Measurements from ENCODE around the gene PPIF. TPM values are rescaled to one million over a fixed set of nuclear protein-coding genes. Genes with fewer than 3 reads are reported as not detected.

PPIF gene
- total RNA-seq, 2 donors from 2014 or later = 30.6 to 69.1 TPM

DNA sequence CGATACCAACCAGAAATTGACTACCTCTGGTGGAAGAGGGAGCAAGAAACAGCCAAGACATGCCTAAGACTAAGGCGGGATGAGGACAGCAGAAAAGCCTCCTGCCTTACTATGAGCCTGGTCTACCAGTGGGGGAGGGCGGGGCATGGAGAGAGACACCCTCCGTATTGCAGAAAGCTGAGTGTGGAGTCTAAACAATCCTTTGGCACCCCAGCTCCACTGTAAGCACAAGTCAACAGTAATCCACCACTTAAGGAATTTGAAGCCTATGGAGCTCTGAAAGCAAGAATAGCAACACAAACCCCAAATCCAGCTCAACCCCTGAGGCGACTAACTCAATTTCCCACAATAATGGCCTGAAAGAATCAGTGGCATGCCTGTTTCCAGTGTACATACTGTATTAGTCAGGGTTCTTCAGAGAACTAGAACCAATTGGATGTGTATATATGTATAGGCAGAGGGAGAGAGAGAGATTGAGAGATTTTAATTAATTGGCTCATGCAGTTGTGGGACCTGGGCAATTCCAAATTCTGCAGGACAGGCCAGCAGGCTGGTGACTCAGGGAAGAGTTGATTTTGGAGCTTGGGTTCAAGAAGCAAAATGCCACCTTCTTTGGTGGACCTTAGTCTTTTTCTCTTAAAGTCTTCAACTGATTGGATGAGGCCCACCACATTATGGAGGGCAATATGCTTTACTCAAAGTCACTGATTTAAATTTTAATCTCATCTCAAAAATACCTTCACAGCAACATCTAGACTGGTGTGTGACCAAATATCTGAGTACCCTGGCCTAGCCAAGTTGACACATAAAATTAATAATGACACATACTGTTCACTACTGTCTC is 13.5 kb downstream of the PPIF start:
- DNase-seq (ENCODE audit: low spot score) = no peak
- 91% methylated on average over 5 of the region's 5 CpGs for WGBS
- TF ChIP-seq POLR2A (IDR thresholded peaks at IDR 0.05) (no peak), POLR2AphosphoS5 (IDR thresholded peaks at IDR 0.05) (no peak)
- TF ChIP-seq, protein P1, sequence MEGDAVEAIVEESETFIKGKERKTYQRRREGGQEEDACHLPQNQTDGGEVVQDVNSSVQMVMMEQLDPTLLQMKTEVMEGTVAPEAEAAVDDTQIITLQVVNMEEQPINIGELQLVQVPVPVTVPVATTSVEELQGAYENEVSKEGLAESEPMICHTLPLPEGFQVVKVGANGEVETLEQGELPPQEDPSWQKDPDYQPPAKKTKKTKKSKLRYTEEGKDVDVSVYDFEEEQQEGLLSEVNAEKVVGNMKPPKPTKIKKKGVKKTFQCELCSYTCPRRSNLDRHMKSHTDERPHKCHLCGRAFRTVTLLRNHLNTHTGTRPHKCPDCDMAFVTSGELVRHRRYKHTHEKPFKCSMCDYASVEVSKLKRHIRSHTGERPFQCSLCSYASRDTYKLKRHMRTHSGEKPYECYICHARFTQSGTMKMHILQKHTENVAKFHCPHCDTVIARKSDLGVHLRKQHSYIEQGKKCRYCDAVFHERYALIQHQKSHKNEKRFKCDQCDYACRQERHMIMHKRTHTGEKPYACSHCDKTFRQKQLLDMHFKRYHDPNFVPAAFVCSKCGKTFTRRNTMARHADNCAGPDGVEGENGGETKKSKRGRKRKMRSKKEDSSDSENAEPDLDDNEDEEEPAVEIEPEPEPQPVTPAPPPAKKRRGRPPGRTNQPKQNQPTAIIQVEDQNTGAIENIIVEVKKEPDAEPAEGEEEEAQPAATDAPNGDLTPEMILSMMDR (IDR thresholded peaks at IDR 0.05) = no peak

DNA sequence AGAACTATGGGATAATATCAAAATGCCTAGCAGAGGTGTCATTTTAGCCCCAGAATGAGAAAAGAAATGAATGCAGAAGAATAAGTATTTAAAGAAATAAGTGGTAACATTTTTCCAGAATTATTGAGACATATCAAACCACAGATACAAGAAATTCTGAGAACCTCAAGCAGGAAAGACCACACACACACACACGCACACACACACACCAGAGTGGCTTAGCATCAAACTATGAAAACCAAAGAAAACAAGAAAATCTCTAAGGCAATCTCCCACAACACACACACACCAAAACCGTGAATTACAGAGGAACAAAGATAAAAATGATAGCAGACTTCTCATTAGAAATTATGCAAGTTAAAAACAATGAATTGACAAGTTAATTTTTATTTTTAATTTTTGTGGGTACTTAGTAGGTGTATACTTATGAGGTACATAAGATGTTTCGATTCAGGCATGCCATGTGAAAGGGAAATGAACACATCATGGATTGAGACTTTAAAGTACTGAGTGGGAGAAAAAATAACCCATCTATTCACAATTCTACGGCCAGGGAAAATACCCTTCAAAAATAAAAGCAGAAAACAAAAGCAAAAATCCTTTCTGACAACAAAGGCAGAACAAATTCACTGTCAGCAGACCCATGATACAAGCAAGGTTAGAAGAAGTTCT is 14.6 kb downstream of the PPIF start:
- Histone ChIP-seq H3K27ac (no peak overlapping the region), H3K4me1 (replicated peaks) (no peaks in the 10 kb centered on the region), H3K36me3 (no peaks in the 10 kb centered on the region), H3K9me3 (no peaks in the 10 kb centered on the region), H3K4me3 (no peak overlapping the region), H3K27me3 (replicated peaks; ENCODE audit: insufficient read depth) (no peaks in the 10 kb centered on the region)
- WGBS = 78% methylated on average over 4 of the region's 4 CpGs
- intact Hi-C loops (cut with DNase I) = no loop called here
- DNase-seq (ENCODE audit: low spot score) = no peak
- TF ChIP-seq POLR2A (IDR thresholded peaks at IDR 0.05) = no peak
- TF ChIP-seq POLR2AphosphoS5 (IDR thresholded peaks at IDR 0.05) = no peak
- TF ChIP-seq, protein P1 (IDR thresholded peaks at IDR 0.05) = no peak

More for the DNA sequence above, 13.5 kb downstream of the PPIF start:
- no peaks in the 10 kb centered on the region for H3K27me3 ChIP-seq (replicated peaks; ENCODE audit: insufficient read depth)
- no peak overlapping the region for H3K27ac ChIP-seq
- H3K4me1 ChIP-seq (replicated peaks) = no peaks in the 10 kb centered on the region
- H3K9me3 ChIP-seq = no peaks in the 10 kb centered on the region
- intact Hi-C loops (cut with DNase I) = no loop called here
- H3K36me3 ChIP-seq = no peaks in the 10 kb centered on the region
- H3K4me3 ChIP-seq = no peak overlapping the region

DNA sequence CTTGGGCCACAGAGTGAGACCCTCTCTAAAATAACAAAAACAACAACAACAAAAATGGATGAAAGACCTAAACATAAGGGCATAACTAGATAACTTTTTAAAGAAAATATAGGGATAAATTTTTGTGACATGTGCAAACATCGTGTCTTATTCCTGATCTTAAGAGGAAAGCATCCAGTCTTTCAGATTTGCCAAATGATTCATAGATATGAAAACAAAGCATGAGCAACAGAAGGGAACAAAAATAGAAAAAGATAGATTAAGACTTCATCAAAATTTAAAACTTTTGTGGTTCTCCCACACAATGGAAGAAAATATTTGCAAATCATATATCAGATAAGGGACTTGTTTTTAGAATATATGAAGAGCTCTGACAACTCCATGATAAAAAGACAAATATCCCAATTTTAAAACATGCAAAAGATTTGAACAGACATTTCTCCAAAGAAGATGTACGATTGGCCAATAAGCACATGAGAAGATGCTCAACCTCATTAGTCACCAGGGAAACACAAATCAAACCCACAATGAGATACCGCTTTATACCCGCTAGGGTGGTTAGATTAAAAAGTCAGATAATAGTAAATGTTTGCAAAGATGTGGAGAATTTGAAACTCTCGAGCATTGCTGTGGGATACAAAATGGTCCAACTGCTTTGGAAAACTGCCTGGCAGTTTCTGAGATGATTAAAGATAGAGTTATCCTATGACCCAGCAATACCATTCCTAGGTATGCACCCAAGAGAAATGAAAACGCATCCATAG is 20.3 kb downstream of the PPIF start:
- H3K36me3 ChIP-seq = no peaks in the 10 kb centered on the region
- intact Hi-C loops (cut with DNase I) = no loop called here
- H3K9me3 ChIP-seq = no peaks in the 10 kb centered on the region
- no peak overlapping the region for H3K27ac ChIP-seq
- TF ChIP-seq, protein P1 (IDR thresholded peaks at IDR 0.05) = no peak
- no peak for TF ChIP-seq POLR2AphosphoS5 (IDR thresholded peaks at IDR 0.05)
- TF ChIP-seq POLR2A (IDR thresholded peaks at IDR 0.05) = no peak
- no peaks in the 10 kb centered on the region for H3K27me3 ChIP-seq (replicated peaks; ENCODE audit: insufficient read depth)
- DNase-seq (ENCODE audit: low spot score) = no peak
- WGBS = 51% methylated on average over 6 of the region's 6 CpGs
- H3K4me1 ChIP-seq (replicated peaks) = no peaks in the 10 kb centered on the region
- no peak overlapping the region for H3K4me3 ChIP-seq

DNA sequence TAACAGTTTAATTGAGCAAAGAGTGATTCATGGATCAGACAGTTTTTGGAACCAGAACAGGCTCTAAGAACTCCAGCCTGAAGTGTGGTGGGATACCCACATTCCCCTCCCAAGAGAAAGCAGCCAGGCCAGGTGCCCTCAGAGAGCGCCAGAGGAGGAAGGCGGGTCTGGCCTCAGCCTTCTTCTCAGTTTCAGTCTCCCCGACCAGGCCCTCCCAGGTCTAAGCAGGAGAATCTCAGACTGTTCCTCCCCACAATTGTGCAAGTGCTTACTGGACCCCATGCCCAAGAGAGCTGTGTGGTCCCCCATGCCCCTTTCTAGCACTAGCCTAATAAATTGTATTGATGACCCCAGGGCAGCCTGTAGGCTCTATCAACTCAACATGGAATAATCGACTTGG is 25.6 kb downstream of the PPIF start:
- TF ChIP-seq POLR2AphosphoS5 (IDR thresholded peaks at IDR 0.05) (no peak), POLR2A (IDR thresholded peaks at IDR 0.05) (no peak)
- TF ChIP-seq, protein P1 (IDR thresholded peaks at IDR 0.05) = no peak
- no peak overlapping the region for H3K27ac ChIP-seq
- no peak for DNase-seq (ENCODE audit: low spot score)
- WGBS = 95% methylated on average over 3 of the region's 4 CpGs
- H3K9me3 ChIP-seq = no peaks in the 10 kb centered on the region
- H3K4me1 ChIP-seq (replicated peaks) = no peaks in the 10 kb centered on the region
- intact Hi-C loops (cut with DNase I) = loop anchor here (5.0 kb wide), 1 partner anchor 114 kb away; no protein-coding TSS in a partner anchor
- H3K4me3 ChIP-seq = no peak overlapping the region
- no peaks in the 10 kb centered on the region for H3K27me3 ChIP-seq (replicated peaks; ENCODE audit: insufficient read depth)
- no peaks in the 10 kb centered on the region for H3K36me3 ChIP-seq
